WERI-Rb-1 (cell line): ENCODE data around the gene INTS7.
A peak's percentile ranks its signal among the peaks of the same experiment; 100 is the strongest.

Experiments
- DNase-seq: peaks from one replicate; pipeline ENCODE4 v3.0.0-alpha.2; 2020
- H3K27ac ChIP-seq: fragments of 250-450 bp; sonication (Bioruptor Pico); 2 replicates; pipeline ENCODE4 v1.5.1; 2020; ENCODE audit warnings: mild to moderate bottlenecking, moderate library complexity
- H3K27me3 ChIP-seq: fragments of 250-450 bp; sonication (Bioruptor Pico); 2 replicates; pipeline ENCODE4 v1.5.1; 2021; ENCODE audit warnings: mild to moderate bottlenecking, low read depth, moderate library complexity; ENCODE audit not compliant: insufficient read depth, severe bottlenecking
- H3K36me3 ChIP-seq: fragments of 250-450 bp; sonication (Bioruptor Pico); 2 replicates; pipeline ENCODE4 v1.5.1; 2020; ENCODE audit warnings: mild to moderate bottlenecking, moderate library complexity
- H3K4me3 ChIP-seq: 2 replicates; pipeline ENCODE4 v1.5.1; 2011; ENCODE audit warnings: low read depth, mild to moderate bottlenecking, control low read depth, low read length
- H3K9me3 ChIP-seq: fragments of 250-450 bp; sonication (Bioruptor Pico); 2 replicates; pipeline ENCODE4 v1.5.1; 2021; ENCODE audit warnings: mild to moderate bottlenecking, moderate library complexity; ENCODE audit not compliant: severe bottlenecking
- CTCF ChIP-seq: IDR thresholded peaks from 2 replicates; pipeline ENCODE4 v1.5.1; 2011; ENCODE audit warnings: low read depth, mild to moderate bottlenecking, control low read depth, inconsistent platforms, low read length

INTS7 gene

DNA sequence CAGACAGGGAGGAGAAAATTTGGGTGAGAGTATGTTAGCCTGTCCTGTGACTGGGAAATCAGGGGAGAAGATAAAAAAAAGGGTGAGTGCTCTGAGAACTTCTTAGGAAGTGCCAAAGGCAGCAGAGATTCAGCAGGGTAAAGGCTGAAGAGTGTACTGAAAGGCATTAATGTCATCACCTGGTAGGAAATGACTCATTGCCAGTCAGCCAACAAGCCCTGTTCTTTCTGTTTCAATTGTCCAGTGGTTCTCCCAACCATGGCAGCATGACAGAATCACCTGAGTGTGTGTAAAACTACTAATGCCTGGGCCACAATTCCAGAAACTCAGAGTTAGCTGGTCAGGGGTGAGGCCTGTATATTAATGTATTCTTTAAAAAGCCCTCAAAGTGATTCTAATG lies 83.5 kb downstream of the INTS7 start:
- Histone ChIP-seq H3K9me3 (peaks cover 3% of the 10 kb centered on the region), H3K27me3 (no peaks in the 10 kb centered on the region), H3K36me3 (peaks cover 40% of the 10 kb centered on the region), H3K27ac (no peak overlapping the region), H3K4me3 (no peak overlapping the region)
- no peak for DNase-seq
- no peak for TF ChIP-seq CTCF

- H3K36me3 ChIP-seq = peaks cover 54% of the 10 kb centered on the region
- TF ChIP-seq CTCF = no peak
- no peak for DNase-seq
- H3K27me3 ChIP-seq = no peaks in the 10 kb centered on the region
- no peak overlapping the region for H3K27ac ChIP-seq
- H3K9me3 ChIP-seq = no peaks in the 10 kb centered on the region
- no peak overlapping the region for H3K4me3 ChIP-seq
Observed at GRCh38 chr1:211948377-211948776, 87.0 kb downstream of the INTS7 start.

DNA sequence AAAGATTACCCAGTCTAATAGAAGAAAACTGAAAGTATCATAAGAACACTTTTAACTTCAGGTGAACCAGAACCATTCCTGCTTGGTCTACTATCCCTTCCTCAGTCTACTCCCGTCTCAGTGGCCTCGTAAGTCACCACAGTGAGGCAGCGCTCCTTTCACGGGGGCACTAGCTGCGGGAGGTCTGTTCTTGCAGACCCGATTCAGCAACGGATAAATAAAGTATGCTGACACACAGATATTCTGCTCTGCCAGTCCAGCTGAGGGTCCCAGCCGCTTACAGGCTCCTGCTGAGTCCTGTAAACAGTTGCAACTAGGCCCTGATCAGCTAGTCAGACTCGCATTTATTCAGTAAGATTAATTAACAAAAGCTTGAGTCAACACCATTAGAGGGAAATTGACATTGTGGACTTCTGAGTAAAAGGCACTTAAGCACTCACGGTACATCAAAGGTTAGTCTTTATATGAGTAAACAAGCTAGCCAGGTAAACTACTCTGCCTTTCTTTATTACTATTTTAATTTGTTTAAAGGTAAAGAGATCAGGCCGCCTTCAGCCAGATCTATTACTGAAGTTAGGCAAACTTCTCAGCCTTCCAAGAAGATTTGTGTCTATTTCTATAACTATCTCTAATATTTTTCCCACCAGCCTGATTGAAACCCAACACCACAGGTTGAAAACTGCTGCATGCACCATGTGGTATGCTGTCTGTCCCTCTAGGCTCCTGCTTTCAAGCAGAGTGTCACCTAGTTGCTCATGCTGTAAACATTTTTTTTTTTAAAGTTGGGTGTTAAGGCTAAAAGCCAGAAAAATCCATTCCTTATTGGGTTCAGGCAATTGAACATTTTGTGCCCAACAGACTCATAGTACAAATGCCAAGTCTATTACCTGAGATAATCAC lies 87.7 kb downstream of the INTS7 start:
- no peak for DNase-seq
- peaks cover 59% of the 10 kb centered on the region for H3K36me3 ChIP-seq

GRCh38 chr1:211944733-211945500 lies 90.4 kb downstream of the INTS7 start:
- no peak overlapping the region for H3K27ac ChIP-seq
- H3K9me3 ChIP-seq = no peaks in the 10 kb centered on the region
- H3K36me3 ChIP-seq = peaks cover 57% of the 10 kb centered on the region
- no peaks in the 10 kb centered on the region for H3K27me3 ChIP-seq
- H3K4me3 ChIP-seq = no peak overlapping the region
- DNase-seq = peak; percentile 54
- TF ChIP-seq CTCF = peak; percentile 87

More for the DNA sequence above, 87.7 kb downstream of the INTS7 start:
- TF ChIP-seq CTCF = no peak
- Histone ChIP-seq H3K27ac (no peak overlapping the region), H3K4me3 (no peak overlapping the region), H3K9me3 (no peaks in the 10 kb centered on the region), H3K27me3 (no peaks in the 10 kb centered on the region)

DNA sequence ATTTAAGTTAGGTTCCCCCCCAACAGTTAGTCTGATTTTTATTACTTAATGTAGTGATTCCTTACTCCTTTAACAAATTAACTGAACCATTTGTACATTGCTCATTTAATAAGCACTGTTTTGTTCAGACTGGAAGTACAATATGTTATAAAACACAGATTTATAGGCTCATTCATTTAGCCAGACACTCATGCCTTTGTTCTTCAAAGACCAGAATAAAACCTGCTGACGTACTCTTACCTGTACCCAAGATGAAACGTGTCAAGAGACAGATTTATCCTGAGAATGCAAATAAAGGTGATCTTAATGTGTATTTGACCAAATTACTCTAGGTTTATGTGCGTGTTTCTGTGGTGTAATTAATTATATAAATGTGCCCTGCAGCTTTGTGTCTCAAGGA lies 92.8 kb downstream of the INTS7 start:
- H3K4me3 ChIP-seq = no peak overlapping the region
- no peaks in the 10 kb centered on the region for H3K9me3 ChIP-seq
- H3K36me3 ChIP-seq = peaks cover 45% of the 10 kb centered on the region
- no peak overlapping the region for H3K27ac ChIP-seq
- no peaks in the 10 kb centered on the region for H3K27me3 ChIP-seq
- no peak for DNase-seq
- no peak for TF ChIP-seq CTCF
